HG03432 (cell line): ENCODE data around the gene GPX3.

Source experiments
- ATAC-seq: cut with Tn5 transposase; IDR thresholded peaks from one replicate; pipeline ENCODE4 v1.9.1; 2021; ENCODE audit warnings: mild to moderate bottlenecking, moderate library complexity; ENCODE audit not compliant: unreplicated experiment

The GPX3 gene

GRCh38 chr5:151020304-151021110 lies at the start of gene GPX3:
GPX3 (plus strand) TSS chr5:151020591; CDS start chr5:151020655, 64 bp downstream.
- peak; percentile 82 for ATAC-seq

GRCh38 chr5:150978590-150978989 lies 41.8 kb upstream of the GPX3 start:
- ATAC-seq: no peak

- ATAC-seq: no peak
These were observed 32.6 kb upstream of the GPX3 start for GRCh38 chr5:150987746-150988145.

GRCh38 chr5:150989695-150990094 lies 30.7 kb upstream of the GPX3 start:
- ATAC-seq: no peak

GRCh38 chr5:150992705-150993104 lies 27.7 kb upstream of the GPX3 start:
- ATAC-seq: no peak

- no peak for ATAC-seq
These were observed 27.0 kb upstream of the GPX3 start for GRCh38 chr5:150993422-150993821.

GRCh38 chr5:150993826-150994412 lies 26.5 kb upstream of the GPX3 start:
- ATAC-seq: no peak

- no peak for ATAC-seq
These were observed 20.5 kb upstream of the GPX3 start for GRCh38 chr5:150999704-151000442.

- no peak for ATAC-seq
These were observed 19.0 kb upstream of the GPX3 start for GRCh38 chr5:151001436-151001835.

GRCh38 chr5:151002250-151002649 lies 18.1 kb upstream of the GPX3 start:
- no peak for ATAC-seq

- ATAC-seq: no peak
These were observed 17.5 kb upstream of the GPX3 start for GRCh38 chr5:151002681-151003502.

GRCh38 chr5:151003503-151003860 lies 16.9 kb upstream of the GPX3 start:
- ATAC-seq: no peak

GRCh38 chr5:151004499-151004898 lies 15.9 kb upstream of the GPX3 start:
- no peak for ATAC-seq

GRCh38 chr5:151005187-151005949 lies 15.0 kb upstream of the GPX3 start:
- ATAC-seq: no peak

GRCh38 chr5:151005950-151006576 lies 14.3 kb upstream of the GPX3 start:
- ATAC-seq: no peak

- ATAC-seq: no peak
These were observed 13.6 kb upstream of the GPX3 start for GRCh38 chr5:151006704-151007334.

GRCh38 chr5:151007430-151008209 lies 12.8 kb upstream of the GPX3 start:
- ATAC-seq: no peak

GRCh38 chr5:151008210-151008491 lies 12.2 kb upstream of the GPX3 start:
- ATAC-seq: no peak

- no peak for ATAC-seq
These were observed 11.5 kb upstream of the GPX3 start for GRCh38 chr5:151008906-151009305.
